ENCODE results near the gene ABCB4. TPM values are rescaled to one million over a fixed set of nuclear protein-coding genes. Genes with fewer than 3 reads are reported as not detected.

The ABCB4 gene
- total and polyA plus RNA-seq, 2 of the 8 experiments (the other 6 are each of a cell fraction or from before 2014, with no cell fraction given): 0.54 to 0.60 TPM

- H3K36me3 ChIP-seq (ENCODE audit: control insufficient read depth in 2 of 4, insufficient read depth in 4 of 4, low read length in 3 of 4): no peaks in the 10 kb centered on the region; a peak in 1 of 8 replicates
- no peaks in the 10 kb centered on the region for H4K20me1 ChIP-seq (replicated peaks in 1 of 2; ENCODE audit: control insufficient read depth in 1 of 2, insufficient read depth in 2 of 2, low read length in 2 of 2)
- no peak overlapping the region for H3K4ac ChIP-seq (replicated peaks; ENCODE audit: insufficient read length, low read depth, low read length)
- no peak overlapping the region for H2BK20ac ChIP-seq (ENCODE audit: low read length)
- CTCF ChIA-PET (ENCODE audit: partially characterized antibody): interaction anchor here (0.6 to 1.8 kb wide), 14 partner anchors 8 to 607 kb away, joined by 3 to 7 read pairs (median 3); no protein-coding TSS in a partner anchor
- WGBS, 2 experiments (ENCODE audit: extremely low coverage in 1 of 2, insufficient coverage in 1 of 2, insufficient read length in 1 of 2, insufficient replicate concordance in 2 of 2, low coverage in 1 of 2, low lambda C conversion rate in 2 of 2, missing lambda C conversion rate in 1 of 2): 89% methylated on average over 5 of the region's 5 CpGs; no CpG with 5 or more reads in 1 of the 2 experiments
- no peak overlapping the region for H2BK15ac ChIP-seq (ENCODE audit: low read length)
- H2BK5ac ChIP-seq (ENCODE audit: low read depth, low read length): no peak overlapping the region
- no peak overlapping the region for H4K5ac ChIP-seq (ENCODE audit: insufficient read length, low read depth, low read length)
- no peaks in the 10 kb centered on the region for H3K27me3 ChIP-seq (replicated peaks in 1 of 4; ENCODE audit: control insufficient read depth in 3 of 4, extremely low read depth in 1 of 4, insufficient read depth in 3 of 4, low read length in 3 of 4)
- no peak overlapping the region for H3K14ac ChIP-seq (ENCODE audit: insufficient read length)
- no peak for DNase-seq (ENCODE audit: low read depth in 1 of 2, low spot score in 2 of 2)
- TF ChIP-seq TEAD4 (IDR thresholded peaks at IDR 0.05; ENCODE audit: low read depth, low read length) (no peak), EP300 (IDR thresholded peaks at IDR 0.05; ENCODE audit: borderline replicate concordance in 1 of 2, low read depth in 2 of 2, low read length in 2 of 2) (no peak), RBBP5 (IDR thresholded peaks at IDR 0.05; ENCODE audit: borderline replicate concordance, low read depth, low read length) (no peak), HDAC2 (IDR thresholded peaks at IDR 0.05; ENCODE audit: borderline replicate concordance in 1 of 2, low read depth in 2 of 2, low read length in 2 of 2) (no peak)
- H3K56ac ChIP-seq (replicated peaks; ENCODE audit: insufficient read length, low read depth, low read length): no peak overlapping the region
- H4K8ac ChIP-seq (ENCODE audit: extremely low read depth, insufficient read depth, low read length): no peak overlapping the region
- no peaks in the 10 kb centered on the region for H3K4me1 ChIP-seq (replicated peaks in 1 of 4; ENCODE audit: control insufficient read depth in 3 of 4, insufficient read depth in 4 of 4, low read length in 3 of 4)
- H3K79me2 ChIP-seq (ENCODE audit: control insufficient read depth in 1 of 2, insufficient read depth in 2 of 2, low read length in 2 of 2): no peaks in the 10 kb centered on the region
- H2AFZ ChIP-seq (ENCODE audit: low read length): no peak overlapping the region
- H4K91ac ChIP-seq (replicated peaks; ENCODE audit: insufficient read length, low read length): no peak overlapping the region
- H3K9ac ChIP-seq (replicated peaks in 1 of 4; ENCODE audit: extremely low read depth in 1 of 4, low read depth in 3 of 4, low read length in 3 of 4): no peak overlapping the region
- POLR2A ChIA-PET (ENCODE audit: partially characterized antibody): no interaction called here
- H3K23ac ChIP-seq (ENCODE audit: insufficient read length): no peak overlapping the region
- H3K4me3 ChIP-seq (ENCODE audit: extremely low read depth in 1 of 4, insufficient read depth in 2 of 4, low read depth in 3 of 4, low read length in 4 of 4): no peak overlapping the region
- no peak overlapping the region for H2BK12ac ChIP-seq (ENCODE audit: low read depth, low read length)
- H3K27ac ChIP-seq (ENCODE audit: low read depth, low read length): no peak overlapping the region
- no peak overlapping the region for H3K4me2 ChIP-seq (ENCODE audit: insufficient read depth in 1 of 2, low read depth in 2 of 2, low read length in 2 of 2)
- FAIRE-seq: no peak
- H3K23me2 ChIP-seq (ENCODE audit: low read depth, low read length): no peaks in the 10 kb centered on the region
- no peak overlapping the region for H2AK5ac ChIP-seq (ENCODE audit: low read depth, low read length)
- no peaks in the 10 kb centered on the region for H3K79me1 ChIP-seq (ENCODE audit: low read depth, low read length)
- H2BK120ac ChIP-seq (replicated peaks; ENCODE audit: low read depth, low read length): no peak overlapping the region
- H3K9me3 ChIP-seq (ENCODE audit: insufficient read depth in 2 of 2, low read depth in 1 of 2, low read length in 1 of 2): no peaks in the 10 kb centered on the region
- no peak overlapping the region for H3K18ac ChIP-seq (ENCODE audit: extremely low read depth, low read length)
Measured at GRCh38 chr7:87505122-87505521, 29.6 kb upstream of the ABCB4 start.
